H1 (cell line): ENCODE measurements around the gene SERPINB2. TPM values are rescaled to one million over a fixed set of nuclear protein-coding genes. Genes with fewer than 3 reads are reported as not detected.

Source experiments
- CTCF ChIA-PET: fragments of 300-600 bp; sonication (Branson Sonifier 250); formaldehyde crosslinking; loops from one replicate; lab custom pipeline; 2021; ENCODE audit not compliant: partially characterized antibody; lab: Charles Lee
- POLR2A ChIA-PET: fragments of 300-600 bp; sonication (Branson Sonifier 250); formaldehyde crosslinking; loops from one replicate; lab custom pipeline; 2021; ENCODE audit warnings: inconsistent platforms; ENCODE audit not compliant: partially characterized antibody; lab: Charles Lee
- DNase-seq, 2 experiments: peaks; one replicate each; pipeline versions ENCODE4 v3.0.0 to v3.0.0-alpha.2; 2010 to 2022; ENCODE audit warnings: low spot score in 2 of 2, low read depth in 1 of 2, mixed read lengths in 1 of 2
- FAIRE-seq: peaks from 2 replicates; lab custom pipeline; 2011; peaks lifted over from hg19 to GRCh38; lab: Jason Lieb, UNC
- H2AFZ ChIP-seq: 2 replicates; pipeline ENCODE4 v1.8.1; 2012; ENCODE audit warnings: low read length, inconsistent platforms
- H2AK5ac ChIP-seq: 2 replicates; pipeline ENCODE4 v1.6.1; 2013; ENCODE audit warnings: low read depth, low read length
- H2BK120ac ChIP-seq: replicated peaks from 2 replicates; pipeline ENCODE3; 2013; ENCODE audit warnings: low read depth, low read length, inconsistent platforms
- H2BK12ac ChIP-seq: 2 replicates; pipeline ENCODE4 v1.6.1; 2013; ENCODE audit warnings: low read depth, low read length
- H2BK15ac ChIP-seq: 2 replicates; pipeline ENCODE4 v1.6.1; 2013; ENCODE audit warnings: low read length
- H2BK20ac ChIP-seq: 2 replicates; pipeline ENCODE4 v1.6.1; 2013; ENCODE audit warnings: low read length
- H2BK5ac ChIP-seq: 2 replicates; pipeline ENCODE4 v1.6.1; 2013; ENCODE audit warnings: low read depth, low read length
- H3K14ac ChIP-seq: 2 replicates; pipeline ENCODE4 v1.6.1; 2013; ENCODE audit warnings: inconsistent platforms; ENCODE audit not compliant: insufficient read length
- H3K18ac ChIP-seq: 2 replicates; pipeline ENCODE4 v1.6.1; 2013; ENCODE audit warnings: low read length; ENCODE audit errors: extremely low read depth
- H3K23ac ChIP-seq: 2 replicates; pipeline ENCODE4 v1.6.1; 2013; ENCODE audit warnings: inconsistent platforms; ENCODE audit not compliant: insufficient read length
- H3K23me2 ChIP-seq: 2 replicates; pipeline ENCODE4 v1.6.1; 2013; ENCODE audit warnings: low read depth, low read length
- H3K27ac ChIP-seq: 2 replicates; pipeline ENCODE4 v1.6.1; 2011; ENCODE audit warnings: low read depth, low read length, inconsistent platforms
- H3K27me3 ChIP-seq, 4 experiments: replicated peaks in 1 of 4; 1 replicate in 1 of 4; 2 replicates in 3 of 4; pipeline versions ENCODE4 v1.6.1 to v1.8.1; 2011 to 2013; ENCODE audit warnings: low read length in 3 of 4, mild to moderate bottlenecking in 3 of 4, inconsistent platforms in 2 of 4, mixed read lengths in 2 of 4, moderate library complexity in 1 of 4; ENCODE audit not compliant: control insufficient read depth in 3 of 4, insufficient read depth in 3 of 4; ENCODE audit errors: extremely low read depth in 1 of 4
- H3K36me3 ChIP-seq, 4 experiments: 2 replicates each; pipeline versions ENCODE4 v1.6.1 to v1.8.1; 2011 to 2013; ENCODE audit warnings: mild to moderate bottlenecking in 4 of 4, low read length in 3 of 4, moderate library complexity in 2 of 4, control low read depth in 1 of 4, inconsistent platforms in 1 of 4; ENCODE audit not compliant: insufficient read depth in 4 of 4, control insufficient read depth in 2 of 4
- H3K4ac ChIP-seq: replicated peaks from 2 replicates; pipeline ENCODE3; 2013; ENCODE audit warnings: low read length, low read depth, mixed read lengths, inconsistent platforms; ENCODE audit not compliant: insufficient read length
- H3K4me1 ChIP-seq, 4 experiments: replicated peaks in 1 of 4; 1 replicate in 1 of 4; 2 replicates in 3 of 4; pipeline versions ENCODE4 v1.6.1 to v1.8.1; 2011 to 2013; ENCODE audit warnings: low read length in 3 of 4, inconsistent platforms in 2 of 4, mixed read lengths in 1 of 4; ENCODE audit not compliant: insufficient read depth in 4 of 4, control insufficient read depth in 3 of 4
- H3K4me2 ChIP-seq, 2 experiments: 2 replicates each; pipeline versions ENCODE4 v1.6.1 to v1.8.1; 2011 to 2013; ENCODE audit warnings: low read depth in 2 of 2, low read length in 2 of 2, control low read depth in 1 of 2, inconsistent platforms in 1 of 2, mild to moderate bottlenecking in 1 of 2; ENCODE audit not compliant: insufficient read depth in 1 of 2
- H3K4me3 ChIP-seq, 4 experiments: fragments of 200-600, 300-600 bp in 1 of 4; sonication (generic), shearing (Covaris generic), sonication (Bioruptor Twin) in 1 of 4; 2 replicates each; pipeline versions ENCODE4 v1.5.1 to v1.8.1; 2011 to 2016; ENCODE audit warnings: low read length in 4 of 4, low read depth in 3 of 4, control low read depth in 2 of 4, inconsistent platforms in 2 of 4, mild to moderate bottlenecking in 2 of 4, mixed read lengths in 1 of 4, moderate library complexity in 1 of 4; ENCODE audit not compliant: insufficient read depth in 2 of 4; ENCODE audit errors: extremely low read depth in 1 of 4
- H3K56ac ChIP-seq: replicated peaks from 2 replicates; pipeline ENCODE3; 2013; ENCODE audit warnings: low read depth, mild to moderate bottlenecking, mixed read lengths, low read length, inconsistent platforms; ENCODE audit not compliant: insufficient read length
- H3K79me1 ChIP-seq: 2 replicates; pipeline ENCODE4 v1.6.1; 2013; ENCODE audit warnings: low read depth, low read length, control low read depth
- H3K79me2 ChIP-seq, 2 experiments: 2 replicates each; pipeline versions ENCODE4 v1.6.1 to v1.8.1; 2012 to 2013; ENCODE audit warnings: low read length in 2 of 2, mild to moderate bottlenecking in 2 of 2, inconsistent platforms in 1 of 2; ENCODE audit not compliant: insufficient read depth in 2 of 2, control insufficient read depth in 1 of 2
- H3K9ac ChIP-seq, 4 experiments: replicated peaks in 1 of 4; 1 replicate in 1 of 4; 2 replicates in 3 of 4; pipeline versions ENCODE4 v1.6.1 to v1.8.1; 2011 to 2013; ENCODE audit warnings: low read depth in 3 of 4, low read length in 3 of 4, control low read depth in 2 of 4, mild to moderate bottlenecking in 2 of 4, moderate library complexity in 2 of 4, inconsistent platforms in 1 of 4; ENCODE audit errors: extremely low read depth in 1 of 4
- H3K9me3 ChIP-seq, 2 experiments: 2 replicates each; pipeline versions ENCODE4 v1.6.1 to v1.8.1; 2012 to 2013; ENCODE audit warnings: mild to moderate bottlenecking in 2 of 2, moderate library complexity in 2 of 2, control low read depth in 1 of 2, inconsistent platforms in 1 of 2, low read depth in 1 of 2, low read length in 1 of 2, mixed read lengths in 1 of 2; ENCODE audit not compliant: insufficient read depth in 2 of 2
- H4K20me1 ChIP-seq, 2 experiments: replicated peaks in 1 of 2; 2 replicates each; pipeline versions ENCODE3 to v1.8.1; 2011 to 2013; ENCODE audit warnings: inconsistent platforms in 2 of 2, low read length in 2 of 2, mild to moderate bottlenecking in 1 of 2; ENCODE audit not compliant: insufficient read depth in 2 of 2, control insufficient read depth in 1 of 2
- H4K5ac ChIP-seq: 2 replicates; pipeline ENCODE4 v1.6.1; 2013; ENCODE audit warnings: low read length, low read depth, mixed read lengths, inconsistent platforms; ENCODE audit not compliant: insufficient read length
- H4K8ac ChIP-seq: 2 replicates; pipeline ENCODE4 v1.8.0; 2013; ENCODE audit warnings: mild to moderate bottlenecking, moderate library complexity, low read length, inconsistent platforms; ENCODE audit not compliant: insufficient read depth; ENCODE audit errors: extremely low read depth
- H4K91ac ChIP-seq: replicated peaks from 2 replicates; pipeline ENCODE3; 2013; ENCODE audit warnings: low read length, mixed read lengths, inconsistent platforms; ENCODE audit not compliant: insufficient read length
- SP2 ChIP-seq: IDR thresholded peaks from 2 replicates; pipeline ENCODE4 v1.6.1; 2012; ENCODE audit warnings: mild to moderate bottlenecking, low read length, inconsistent platforms
- WGBS, 2 experiments: shearing (Covaris generic) in 1 of 2; methylation state at CpG; one replicate each; pipeline versions ENCODE4 v1.1.6 to v1.1.7; 2013 to 2015; ENCODE audit warnings: low lambda C conversion rate in 2 of 2, mixed read lengths in 2 of 2, inconsistent platforms in 1 of 2, low coverage in 1 of 2, missing lambda C conversion rate in 1 of 2; ENCODE audit not compliant: insufficient replicate concordance in 2 of 2, insufficient coverage in 1 of 2, insufficient read length in 1 of 2; ENCODE audit errors: extremely low coverage in 1 of 2, missing lambda C conversion rate in 1 of 2; 5-methylcytosine and 5-hydroxymethylcytosine counted together
- polyA plus RNA-seq, 7 experiments: library from polyadenylated mRNA; depleted of rRNA in 3 of 7; stranded (reverse) in 5 of 7; unstranded in 2 of 7; fragments of >200 nt in 5 of 7; fragments of 200-250 nt in 2 of 7; gene quantifications; 1 replicate in 5 of 7; 2 replicates in 1 of 7; 4 replicates in 1 of 7; pipeline versions ENCODE4 v1.2.1 to v1.2.3, GENCODE V29; 2011 to 2013; ENCODE audit warnings: missing spikeins in 2 of 7, mixed read lengths in 2 of 7
- total RNA-seq: library from RNA; stranded (reverse); fragmentation: NEBNext Ultra II Directional; extraction: Animal tissue kit (Norgen Biotek cat#: 25700); gene quantifications from 2 replicates; pipeline ENCODE4 v1.2.1, GENCODE V29; 2021

SERPINB2 gene
- total and polyA plus RNA-seq, 2 of the 8 experiments (the other 6 are each of a cell fraction or from before 2014, with no cell fraction given) = not detected

- Histone ChIP-seq H3K9ac (no peak overlapping the region), H3K79me1 (no peaks in the 10 kb centered on the region), H3K23ac (no peak overlapping the region), H3K4me2 (no peak overlapping the region), H3K56ac (no peak overlapping the region), H3K36me3 (no peaks in the 10 kb centered on the region), H2BK12ac (no peak overlapping the region), H4K5ac (no peak overlapping the region), H3K9me3 (no peaks in the 10 kb centered on the region), H2BK120ac (no peak overlapping the region), H3K4me1 (no peaks in the 10 kb centered on the region), H3K79me2 (no peaks in the 10 kb centered on the region), H3K14ac (no peak overlapping the region), H4K20me1 (no peaks in the 10 kb centered on the region), H4K91ac (no peak overlapping the region), H4K8ac (no peak overlapping the region), H2AK5ac (no peak overlapping the region), H3K18ac (no peak overlapping the region), H3K4me3 (no peak overlapping the region), H2BK20ac (no peak overlapping the region), H2BK15ac (no peak overlapping the region), H2AFZ (no peak overlapping the region), H3K27me3 (no peaks in the 10 kb centered on the region), H3K4ac (no peak overlapping the region), H3K27ac (no peak overlapping the region), H2BK5ac (no peak overlapping the region), H3K23me2 (no peaks in the 10 kb centered on the region)
- WGBS, 2 experiments = 93% methylated on average over 2 of the region's 2 CpGs; no CpG with 5 or more reads in 1 of the 2 experiments
- ChIA-PET CTCF (interaction anchor here (1.1 to 1.7 kb wide), 2 partner anchors 12 to 115 kb away, joined by 3 to 4 read pairs; no protein-coding TSS in a partner anchor), POLR2A (no interaction called here)
- DNase-seq = no peak
- TF ChIP-seq SP2 = no peak
- no peak for FAIRE-seq
These were observed 7.8 kb upstream of the SERPINB2 start for GRCh38 chr18:63879709-63880108.
